Hematopoietic multipotent progenitor cell treated with erythropoietin and hydrocortisone succinate and interleukin-3 and kit ligand, for 17 days (in vitro differentiated cells): ENCODE measurements around the gene FTO.
"Not testable (repeated sequence)": the region's sequence is repeated elsewhere in the genome, so short reads cannot be mapped to it uniquely, and the experiment has no call there.

Experiments
- DNase-seq: peaks from one replicate; pipeline ENCODE4 v3.0.0-alpha.2; 2015; ENCODE audit warnings: low spot score

The FTO gene

DNA sequence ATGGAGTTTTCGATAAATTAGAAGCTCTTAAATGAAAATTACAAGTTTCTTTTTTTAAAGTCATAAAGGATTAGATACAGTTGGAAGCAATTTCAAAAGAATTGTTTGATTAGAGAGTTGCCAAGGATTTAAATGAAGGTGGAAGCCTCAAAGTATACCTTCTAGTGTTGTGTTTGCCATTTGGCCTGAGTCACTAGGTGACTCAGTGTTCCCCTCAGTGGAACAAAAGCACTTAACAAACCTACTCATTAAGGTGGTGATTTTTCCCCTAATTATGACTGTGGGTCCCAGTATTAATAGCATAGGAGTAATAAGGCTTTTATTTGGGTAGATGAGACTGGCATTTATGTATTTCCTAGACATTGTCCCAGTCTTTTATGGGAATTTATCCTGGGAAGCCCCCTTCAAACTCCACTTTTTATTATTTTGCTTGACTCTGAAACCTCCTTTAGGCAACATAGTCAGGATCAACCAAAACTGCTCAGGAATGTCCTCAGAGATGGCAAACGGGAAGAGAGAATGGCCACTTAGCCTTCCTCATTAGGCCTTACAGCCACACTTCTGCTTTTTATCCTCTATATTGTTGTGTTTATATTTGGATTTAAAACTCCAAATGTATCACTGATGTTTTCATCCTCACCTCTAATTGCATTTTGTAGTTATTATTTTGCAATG is 161.0 kb downstream of the FTO start:
- DNase-seq: no peak

DNA sequence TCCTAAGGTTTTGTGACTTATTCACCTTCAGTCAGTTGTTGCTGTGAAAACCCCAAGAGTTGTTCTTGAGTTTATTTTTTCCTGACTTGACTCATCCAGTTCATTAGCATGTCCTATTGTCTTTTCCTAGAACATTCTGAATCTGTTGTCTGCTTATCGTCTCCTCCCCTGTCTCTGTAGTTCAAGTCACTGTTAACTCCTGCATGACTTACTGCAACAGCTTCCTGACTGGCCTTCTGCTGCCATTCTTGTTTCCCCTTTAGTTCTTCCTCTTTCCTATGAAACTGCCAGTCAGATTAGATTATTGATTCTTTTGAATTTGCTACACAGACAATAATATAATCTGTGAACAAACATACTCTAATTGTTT is 161.5 kb downstream of the FTO start:
- DNase-seq: no peak

DNA sequence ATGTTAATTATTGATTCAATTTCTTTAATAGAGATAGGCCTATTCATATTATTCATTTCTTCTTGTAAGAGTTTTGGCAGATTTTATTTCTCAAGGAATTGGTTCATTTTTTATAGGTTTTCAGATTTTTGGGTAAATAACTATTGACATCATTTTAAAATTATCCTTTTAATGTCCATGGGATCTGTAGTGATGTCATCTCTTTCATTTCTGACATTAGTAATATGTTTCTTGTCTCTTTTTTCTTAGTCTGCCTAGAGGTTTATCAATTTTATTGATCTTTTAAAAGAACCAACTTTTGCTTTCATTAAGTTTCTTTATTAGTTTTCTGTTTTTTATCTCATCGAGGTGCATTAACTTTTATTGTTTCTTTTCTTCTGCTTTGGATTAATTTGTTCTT is 162.6 kb downstream of the FTO start:
- DNase-seq: no peak

DNA sequence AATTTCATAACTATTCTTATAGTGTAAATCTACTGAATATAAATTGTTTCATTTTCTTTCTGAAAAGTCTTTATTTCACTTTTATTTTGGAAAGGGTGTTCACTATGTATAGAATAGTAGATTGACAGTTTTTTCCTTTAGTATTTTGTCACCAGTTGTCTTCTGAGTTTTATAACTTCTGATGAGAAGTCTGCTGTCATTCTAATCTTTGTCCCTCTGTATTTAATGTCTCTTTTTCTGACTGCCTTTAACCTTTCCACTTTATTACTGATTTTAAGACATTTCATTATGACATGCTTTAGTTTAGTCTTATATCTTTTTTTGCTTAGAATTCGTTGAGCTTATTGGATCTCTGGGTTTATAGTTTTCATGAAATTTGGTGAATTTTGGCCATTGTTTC is 166.9 kb downstream of the FTO start:
- no peak for DNase-seq

DNA sequence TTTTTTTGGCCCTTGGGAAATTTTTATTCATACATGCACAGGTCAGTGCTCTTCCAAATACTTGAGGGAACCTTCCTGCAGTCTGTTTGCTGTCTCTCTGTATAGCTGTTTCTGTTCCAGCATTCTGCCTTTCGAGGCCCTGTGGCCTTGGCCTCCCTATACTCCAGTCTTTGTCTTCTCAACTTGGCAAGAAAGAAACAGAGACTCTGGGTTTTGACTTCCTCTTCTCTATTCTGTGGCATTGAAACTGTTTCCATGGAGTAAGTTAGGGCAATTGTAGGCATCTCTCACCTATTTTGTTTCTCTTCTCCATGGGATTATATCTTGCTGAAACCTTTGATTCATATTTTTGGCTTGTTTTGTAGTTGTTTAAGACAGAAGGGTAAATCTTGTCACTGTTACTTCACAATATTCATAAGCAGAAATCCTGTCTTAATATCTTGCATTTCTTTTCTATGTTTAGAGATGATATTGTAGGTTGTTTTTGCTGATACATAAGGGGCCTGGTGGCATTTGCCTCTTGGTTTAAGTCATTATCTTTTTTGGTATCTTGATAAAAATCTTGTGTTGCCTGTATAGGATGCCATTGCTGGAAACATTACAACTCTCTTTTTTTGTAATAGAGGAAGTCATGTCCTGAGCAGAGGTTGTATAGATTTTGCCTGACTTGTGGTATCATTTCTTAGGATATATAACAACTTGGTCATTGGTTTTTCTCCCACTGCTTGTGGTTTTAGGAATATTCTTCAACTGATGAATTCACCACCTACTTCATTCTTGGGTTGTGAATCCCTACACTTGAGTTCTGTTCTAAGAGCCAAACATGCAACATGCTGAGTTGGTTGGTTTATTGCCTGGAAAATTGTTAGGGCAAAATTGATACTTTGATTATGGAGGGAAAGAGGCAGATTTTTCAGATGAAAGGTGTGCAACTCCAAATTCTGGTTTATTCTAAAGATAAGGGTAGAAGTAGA is 168.6 kb downstream of the FTO start:
- DNase-seq: no peak

DNA sequence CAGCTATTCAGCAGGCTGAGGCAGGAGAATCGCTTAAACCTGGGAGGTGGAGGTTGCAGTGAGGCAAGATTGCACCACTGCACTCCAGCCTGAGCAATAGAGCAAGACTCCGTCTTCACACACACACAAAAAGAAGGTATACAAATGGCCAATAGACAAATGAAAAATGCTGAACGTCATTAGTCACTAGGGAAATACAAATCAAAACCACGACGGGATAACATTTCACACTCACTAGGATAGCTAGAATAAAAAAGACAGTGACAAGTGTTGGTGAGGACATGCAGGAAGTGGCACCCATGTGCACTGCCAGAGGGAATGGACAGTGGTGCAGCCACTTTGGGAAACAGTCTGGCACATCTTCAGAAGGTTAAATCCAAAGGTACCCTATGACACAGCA is 172.9 kb downstream of the FTO start:
- DNase-seq: no peak

DNA sequence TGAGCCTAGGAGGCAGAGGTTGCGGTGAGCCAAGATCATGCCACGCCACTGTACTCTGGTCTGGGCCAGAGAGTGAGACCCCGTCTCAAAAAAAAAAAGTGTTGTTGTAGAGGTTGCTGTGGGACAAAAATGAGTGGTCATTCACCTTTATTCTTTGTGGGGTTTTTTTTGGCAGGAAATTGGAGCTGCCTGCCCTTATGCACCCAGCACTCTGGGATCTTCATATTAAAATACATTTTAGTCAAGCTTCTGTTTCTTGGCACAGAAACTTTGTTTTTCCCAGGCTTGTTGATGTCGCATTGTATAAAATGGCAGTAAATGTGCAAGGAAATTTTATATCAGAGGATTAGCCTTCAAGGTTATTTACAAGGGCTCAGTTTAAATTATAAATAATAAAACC is 174.3 kb downstream of the FTO start:
- no peak for DNase-seq

DNA sequence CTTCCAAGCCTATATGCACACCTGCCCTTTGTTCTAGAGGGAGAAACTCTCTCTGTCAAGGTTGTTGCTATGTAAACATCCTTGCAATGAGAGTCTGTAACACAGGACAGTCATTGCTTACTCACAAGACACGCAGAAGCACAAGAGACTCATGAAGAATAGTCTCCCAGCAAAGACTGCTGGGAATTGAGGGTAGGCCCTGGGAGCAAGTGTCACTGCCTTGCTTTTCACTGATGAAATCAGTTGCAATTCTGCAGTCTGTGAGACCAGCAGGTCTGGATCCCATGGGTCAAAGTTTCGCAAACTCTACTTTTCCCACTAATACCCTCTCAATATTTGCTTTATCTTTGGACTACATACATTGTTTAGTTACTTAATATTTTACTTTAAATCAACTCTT is 177.4 kb downstream of the FTO start:
- DNase-seq: no peak

DNA sequence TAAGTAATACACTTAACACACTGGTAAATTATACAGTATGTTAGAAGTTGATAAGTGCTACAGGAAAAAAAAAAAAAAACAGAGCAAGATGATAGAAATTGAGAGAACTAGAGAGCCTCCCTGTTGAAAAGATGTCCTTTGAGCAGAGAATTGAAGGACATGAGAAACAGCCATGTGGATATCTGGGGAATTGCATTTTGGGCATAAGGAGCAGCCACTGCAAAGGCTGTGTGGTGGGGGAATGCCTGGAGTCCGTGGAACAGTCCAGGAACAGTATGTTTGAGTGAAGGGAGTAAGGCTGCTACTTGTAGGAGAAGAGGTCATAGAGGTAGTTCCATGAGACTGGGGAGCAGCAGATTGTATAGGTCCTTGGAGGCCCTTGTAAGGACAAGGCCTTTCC is 178.4 kb downstream of the FTO start:
- no peak for DNase-seq

DNA sequence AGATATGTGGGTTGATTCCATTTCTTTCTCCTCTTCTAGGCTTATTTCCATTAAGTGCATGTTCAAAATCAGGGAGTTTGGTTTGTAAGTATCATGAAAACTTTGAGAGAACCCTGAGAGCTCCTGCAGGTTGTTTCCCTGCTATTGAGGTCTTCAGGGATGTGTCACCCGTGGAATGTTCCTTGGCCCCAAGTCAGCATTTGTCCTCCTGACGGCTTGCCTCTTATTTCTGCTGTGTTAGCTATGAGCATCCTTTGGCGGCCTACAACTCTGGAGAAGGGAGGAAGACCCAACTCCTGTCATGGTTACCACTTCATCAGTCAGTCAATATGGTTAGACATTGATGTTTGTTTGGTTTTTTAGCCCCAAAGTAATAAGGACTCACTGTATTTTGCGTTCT is 180.8 kb downstream of the FTO start:
- no peak for DNase-seq

DNA sequence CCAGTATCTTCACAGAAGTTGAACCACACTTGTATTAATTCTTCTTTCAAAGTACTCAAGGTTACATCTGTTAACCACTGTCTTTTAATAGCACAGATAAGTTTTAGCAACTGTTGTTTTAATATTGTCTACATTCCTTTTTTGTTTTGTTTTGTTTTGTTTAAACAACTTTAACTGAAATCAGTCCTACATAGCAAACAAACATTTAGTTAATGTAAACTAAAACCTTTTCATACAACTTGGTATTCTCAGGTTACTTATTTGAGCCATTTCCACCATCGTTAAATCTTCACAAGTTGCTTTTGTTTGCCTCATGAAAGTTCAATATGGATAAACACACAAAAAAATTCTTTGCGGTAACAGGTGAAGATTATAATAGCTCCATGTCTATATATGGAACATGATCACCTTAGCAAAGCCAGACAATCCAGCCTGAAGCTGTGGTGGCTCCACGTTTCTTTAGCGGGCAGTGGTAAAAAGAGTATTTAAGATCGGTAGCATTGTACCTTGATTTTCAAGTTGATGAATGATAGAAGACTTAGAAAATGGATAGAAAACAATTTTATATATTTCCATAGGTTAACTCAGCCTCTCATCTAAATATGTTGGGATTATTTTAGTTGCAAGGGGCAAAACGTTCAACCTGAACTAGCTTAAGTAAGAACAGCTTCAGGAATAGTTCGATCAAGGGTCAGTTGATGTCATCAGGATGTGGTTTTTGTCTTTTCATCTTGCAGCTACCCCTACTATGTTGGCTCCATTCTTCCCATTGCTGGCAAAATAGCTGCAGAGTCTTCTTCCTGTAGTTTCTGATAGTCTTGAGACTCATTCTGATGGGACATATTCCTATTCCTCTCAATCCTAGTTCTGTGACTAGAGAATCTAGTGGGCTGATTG is 182.8 kb downstream of the FTO start:
- no peak for DNase-seq

DNA sequence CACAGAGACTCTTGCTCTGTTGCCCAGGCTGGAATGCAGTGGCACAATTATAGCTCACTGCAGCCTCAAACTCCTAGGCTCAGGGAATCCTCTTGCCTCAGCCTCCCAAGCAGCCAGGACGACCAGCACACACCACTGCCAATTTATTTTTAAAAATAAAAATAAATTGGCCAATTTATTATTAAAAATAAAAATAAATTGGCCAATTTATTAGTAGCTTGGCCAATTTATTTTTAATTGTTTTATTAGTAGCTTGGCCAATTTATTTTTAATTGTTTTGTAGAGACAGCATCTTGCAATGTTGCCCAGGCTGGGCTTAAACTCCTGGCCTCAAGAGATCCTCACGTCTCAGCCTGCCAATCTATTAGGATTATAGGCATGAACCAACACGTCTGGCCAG is 184.3 kb downstream of the FTO start:
- DNase-seq: no peak

DNA sequence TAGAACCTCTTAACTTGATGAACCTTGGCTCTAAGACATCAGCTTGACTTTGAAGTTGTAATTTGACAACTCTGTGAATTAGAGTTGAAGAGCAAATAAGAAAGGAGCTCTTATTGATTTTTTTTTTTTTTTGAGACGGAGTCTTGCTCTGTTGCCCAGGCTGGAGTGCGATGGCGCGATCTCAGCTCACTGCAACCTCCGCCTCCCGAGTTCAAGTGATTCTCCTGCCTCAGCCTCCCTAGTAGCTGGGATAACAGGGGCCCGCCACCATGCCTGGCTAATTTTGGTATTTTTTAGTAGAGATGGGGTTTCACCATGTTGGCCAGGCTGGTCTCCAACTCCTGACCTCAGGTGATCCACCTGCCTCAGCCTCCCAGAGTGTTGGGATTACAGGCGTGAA is 186.9 kb downstream of the FTO start:
- not testable (repeated sequence) for DNase-seq

DNA sequence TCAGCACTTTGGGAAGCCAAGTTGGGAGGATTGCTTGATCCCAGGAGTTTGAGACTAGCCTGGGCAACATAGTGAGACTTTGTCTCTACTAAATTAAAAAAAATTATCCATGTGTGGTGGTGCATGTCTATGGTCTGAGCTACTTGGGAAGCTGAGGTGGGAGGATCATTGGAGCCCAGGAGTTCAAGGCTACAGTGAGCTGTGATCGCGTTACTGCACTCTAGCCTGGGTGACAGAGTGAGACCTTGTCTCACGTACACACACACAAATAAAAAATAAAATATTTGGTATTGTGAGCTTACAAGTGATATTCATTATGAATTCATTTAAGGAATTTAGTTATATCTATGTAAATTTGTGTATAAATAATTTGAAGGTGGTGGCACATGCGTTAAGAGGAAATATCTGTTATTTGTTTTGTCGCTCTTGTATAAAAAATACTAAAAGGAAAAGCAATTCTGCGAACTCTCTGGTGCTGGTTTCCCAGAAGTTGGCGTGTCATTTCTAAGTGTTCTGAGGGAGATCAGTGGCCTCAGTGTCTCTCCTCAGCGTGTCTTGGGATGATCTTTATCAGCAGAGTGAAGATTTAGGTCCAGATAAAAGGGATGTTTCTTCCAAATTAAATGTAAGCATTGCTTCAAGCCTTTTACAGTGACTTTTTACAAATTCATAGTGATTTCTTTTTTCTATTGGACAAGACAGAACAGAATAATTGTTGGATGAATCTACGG is 187.6 kb downstream of the FTO start:
- no peak for DNase-seq

DNA sequence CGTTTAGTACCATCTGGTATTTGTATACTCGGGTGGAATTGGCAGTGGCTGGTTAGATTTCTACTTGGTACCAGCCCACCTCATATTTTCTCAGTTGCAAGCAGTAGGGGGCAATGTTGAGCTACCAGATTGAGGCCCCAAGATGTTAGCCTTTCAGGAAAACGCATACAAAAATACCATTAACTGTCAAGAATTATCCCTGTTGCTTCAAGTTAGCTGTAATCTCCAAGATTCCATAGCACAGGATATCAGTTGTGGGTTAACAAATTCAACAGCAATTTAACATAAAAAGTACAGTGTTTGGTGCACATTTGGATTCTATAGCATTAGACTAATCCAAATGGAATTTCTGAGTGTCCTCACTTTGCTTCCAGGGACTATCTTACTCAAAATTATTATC is 188.2 kb downstream of the FTO start:
- DNase-seq: no peak

DNA sequence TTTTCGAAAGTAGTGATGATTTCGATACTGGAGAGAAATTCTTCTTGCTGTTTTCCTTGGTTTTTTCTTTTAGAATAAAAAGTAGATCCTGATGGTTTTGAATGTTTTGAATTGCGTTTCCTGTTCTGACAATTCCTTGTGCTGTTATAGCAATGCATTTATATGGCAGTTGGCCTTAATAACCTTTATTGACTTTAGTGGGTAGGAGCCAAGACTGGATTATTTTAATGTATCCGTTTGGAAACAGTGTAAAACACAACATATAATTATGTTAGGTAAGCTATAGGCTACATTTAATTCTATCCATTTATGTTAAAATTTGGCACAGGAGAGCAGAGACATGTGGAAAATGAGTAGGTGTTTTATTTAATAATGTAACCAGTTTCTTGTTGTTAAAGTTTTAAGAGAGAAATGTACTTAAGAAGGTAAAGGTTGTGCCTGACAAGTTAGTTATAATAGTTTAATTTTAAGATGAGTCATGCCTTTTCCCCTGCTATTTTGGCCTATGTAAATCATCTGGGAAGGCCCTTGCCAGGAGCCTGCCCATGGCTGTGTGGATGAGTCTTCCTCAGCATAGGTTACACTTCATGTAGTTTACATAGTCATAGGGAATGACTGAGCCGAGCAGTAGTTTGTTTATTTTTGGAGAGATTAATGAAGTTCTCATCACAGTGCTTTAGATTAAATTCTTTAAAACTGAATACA is 189.9 kb downstream of the FTO start:
- no peak for DNase-seq

DNA sequence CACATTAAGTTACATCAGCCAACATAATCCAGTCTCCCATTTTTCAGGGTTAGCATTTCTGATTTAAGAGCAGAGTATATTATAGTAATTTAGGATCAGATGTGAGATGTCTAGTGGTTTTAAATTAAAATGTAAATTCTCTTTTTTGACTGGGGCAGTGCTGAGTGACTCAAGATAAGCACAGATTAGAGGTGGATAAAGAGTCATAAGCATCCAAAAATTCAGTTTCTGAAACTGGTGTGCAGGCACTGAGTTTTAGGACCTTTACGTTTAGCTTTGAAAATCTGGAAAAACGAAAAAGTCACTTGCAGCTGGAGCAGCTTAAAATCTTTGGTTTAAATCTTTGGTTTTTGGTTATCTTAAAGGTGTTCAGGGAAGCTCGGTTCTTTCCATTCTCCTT is 190.7 kb downstream of the FTO start:
- DNase-seq: no peak

DNA sequence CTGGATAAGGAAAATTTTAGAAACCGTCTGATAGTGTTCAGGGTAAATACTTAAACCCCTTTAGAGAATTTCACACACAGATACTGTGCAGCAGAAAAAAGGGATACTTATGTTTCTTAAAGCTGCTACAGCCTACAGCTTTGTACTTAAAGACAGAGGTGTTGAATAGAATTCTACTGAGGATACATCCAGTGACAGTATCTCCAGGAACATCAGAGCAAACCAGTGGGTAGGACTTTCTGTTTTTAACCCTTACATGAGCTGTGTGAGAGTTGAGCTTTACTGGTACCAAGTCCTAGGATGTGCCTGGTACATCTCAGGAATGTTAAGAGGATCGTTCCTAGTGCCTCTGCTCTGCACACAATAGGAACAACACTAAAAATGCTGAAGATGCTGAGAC is 191.5 kb downstream of the FTO start:
- no peak for DNase-seq

DNA sequence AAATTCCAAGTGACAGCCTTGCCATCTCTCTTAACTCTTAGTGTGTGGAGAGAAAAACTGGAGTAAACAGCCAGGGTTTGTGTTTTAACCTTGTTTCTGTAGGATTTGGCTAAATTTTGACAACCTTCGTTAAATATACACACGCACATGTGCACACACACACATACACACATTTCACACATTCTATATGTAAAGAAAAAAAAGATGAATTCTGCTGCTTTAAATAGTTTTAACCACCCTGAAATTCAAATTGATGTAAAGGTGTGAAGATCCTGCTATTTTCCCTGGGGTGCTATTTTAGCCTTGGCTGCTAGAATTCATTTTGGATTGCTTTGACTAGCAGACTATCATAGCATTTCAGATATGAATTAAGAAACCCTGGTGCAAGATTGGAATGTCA is 191.9 kb downstream of the FTO start:
- DNase-seq: no peak

DNA sequence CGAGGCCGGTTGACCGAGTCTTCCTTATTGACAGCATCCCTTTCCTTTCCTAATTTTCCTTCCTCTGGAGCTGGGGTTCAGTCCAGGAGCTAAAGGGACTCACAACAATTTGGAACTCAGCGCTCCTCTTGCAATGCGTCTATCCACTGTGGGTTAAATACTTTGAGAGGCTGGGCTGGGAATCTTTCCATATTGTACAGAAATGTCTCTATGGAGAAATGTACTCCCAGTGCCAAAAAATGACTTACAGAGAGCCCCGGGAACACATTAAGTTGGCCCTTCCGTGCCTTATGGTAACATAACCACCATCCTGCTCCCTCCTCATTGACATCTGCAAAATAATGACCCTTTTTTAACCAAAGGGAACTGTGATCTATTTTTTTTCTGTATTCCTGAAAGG is 192.8 kb downstream of the FTO start:
- no peak for DNase-seq

DNA sequence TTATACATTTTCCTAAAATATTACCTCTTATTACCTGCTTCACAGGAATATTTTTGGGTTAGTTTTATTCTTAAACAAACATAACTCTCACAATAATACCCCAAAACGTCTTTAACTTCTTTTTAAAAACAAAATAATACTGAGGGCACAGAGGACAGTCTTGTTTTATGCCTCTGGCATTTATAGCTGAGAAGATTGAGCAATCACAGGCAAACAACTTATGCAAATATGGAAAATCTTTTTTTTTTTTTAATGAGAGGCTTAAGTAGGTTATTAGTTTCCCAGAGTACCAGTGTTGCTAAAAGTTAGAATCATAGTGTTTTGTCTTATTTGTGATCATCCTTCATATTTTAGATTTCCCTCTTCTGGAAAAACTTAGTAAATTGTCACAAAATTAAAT is 195.0 kb downstream of the FTO start:
- no peak for DNase-seq
